ENCODE results near the gene STK36. TPM values are rescaled to one million over a fixed set of nuclear protein-coding genes. Genes with fewer than 3 reads are reported as not detected.
A peak's percentile ranks its signal among the peaks of the same experiment; 100 is the strongest.

Gene STK36
- total and polyA plus RNA-seq, 2 donors (not counting 3 experiments of a cell fraction or from before 2014, with no cell fraction given): 40.9 to 65.2 TPM

GRCh38 chr2:218659988-218660358, 11.9 kb upstream of the STK36 start:
- Histone ChIP-seq H3K27ac (ENCODE audit: insufficient read depth, low read depth, low read length) (no peak overlapping the region), H3K4me2 (ENCODE audit: insufficient read depth, low read length) (peak overlapping the region; percentile 73), H3K9me3 (replicated peaks; ENCODE audit: control insufficient read depth, insufficient read depth, low read length) (no peaks in the 10 kb centered on the region), H3K27me3 (ENCODE audit: control insufficient read depth in 2 of 2, insufficient read depth in 2 of 2, low read length in 2 of 2) (no peaks in the 10 kb centered on the region), H3K9ac (replicated peaks; ENCODE audit: extremely low read depth, insufficient read depth, low read length) (peak overlapping the region; percentile 56), H3K4me3 (replicated peaks in 1 of 3; ENCODE audit: insufficient read depth in 1 of 3, low read depth in 1 of 3, low read length in 3 of 3) (peak overlapping the region; percentile 74 to 95 (median 87)), H3K36me3 (ENCODE audit: control insufficient read depth in 2 of 2, extremely low read depth in 1 of 2, insufficient read depth in 2 of 2, low read length in 2 of 2) (peaks cover 24 to 35% of the 10 kb centered on the region in 2 experiments), H3K9me1 (replicated peaks; ENCODE audit: control insufficient read depth, extremely low read depth, insufficient read depth, low read length) (no peaks in the 10 kb centered on the region), H3K4me1 (ENCODE audit: control insufficient read depth, extremely low read depth, insufficient read depth, low read length) (peaks cover 9% of the 10 kb centered on the region), H4K20me1 (replicated peaks; ENCODE audit: control insufficient read depth, extremely low read depth, insufficient read depth, low read length) (no peaks in the 10 kb centered on the region), H2AFZ (ENCODE audit: low read depth, low read length) (peak overlapping the region; percentile 71), H3K79me2 (ENCODE audit: control insufficient read depth, insufficient read depth, low read length) (peaks cover 34% of the 10 kb centered on the region)
- POLR2A ChIA-PET: interaction anchor here (0.7 to 1.3 kb wide), 4 partner anchors 12 to 727 kb away, joined by 3 to 5 read pairs (median 4); partner anchors contain the start of genes DNPEP, PLCD4, RNF25 and STK36
- DNase-seq (ENCODE audit: low read depth, low spot score) (no peak), FAIRE-seq (no peak)
- CTCF ChIA-PET: interaction anchor here (0.6 to 4.8 kb wide), 17 partner anchors 9 to 728 kb away, joined by 3 to 99 read pairs (median 5); partner anchors contain the start of genes CYP27A1, DNPEP, PLCD4 and RNF25
- TF ChIP-seq EZH2 (IDR thresholded peaks at IDR 0.05; ENCODE audit: borderline replicate concordance, low read depth, low read length, severe bottlenecking): no peak
- TF ChIP-seq POLR2A (IDR thresholded peaks at IDR 0.05; ENCODE audit: low read depth, low read length): no peak
- TF ChIP-seq FOS (IDR thresholded peaks at IDR 0.05; ENCODE audit: borderline replicate concordance, insufficient read depth, low read length): no peak
- TF ChIP-seq CTCF (IDR thresholded peaks at IDR 0.05; ENCODE audit: extremely low read depth in 1 of 2, insufficient read depth in 1 of 2, low read depth in 1 of 2, low read length in 2 of 2): no peak
- no peak for TF ChIP-seq MAX (IDR thresholded peaks at IDR 0.05; ENCODE audit: insufficient read depth, insufficient read length)
- TF ChIP-seq GATA2 (IDR thresholded peaks at IDR 0.05; ENCODE audit: insufficient read depth, insufficient read length, low read depth, low read length): no peak
- TF ChIP-seq MYC (IDR thresholded peaks at IDR 0.05; ENCODE audit: low read depth, low read length): no peak
- no peak for TF ChIP-seq POLR2AphosphoS5 (IDR thresholded peaks at IDR 0.05; ENCODE audit: insufficient read depth, low read depth, low read length)
- no peak for TF ChIP-seq JUN (IDR thresholded peaks at IDR 0.05; ENCODE audit: borderline replicate concordance, insufficient read depth, insufficient read length, low read depth)
- intact Hi-C loops (cut with micrococcal nuclease) (loop anchor here (1.0 kb wide), 3 partner anchors 12 to 29 kb away; partner anchors contain the start of genes RNF25 and STK36), dilution Hi-C loops (cut with MboI; ENCODE audit: extremely low pct_ligation_motif_present, low sequenced_read_pairs) (no loop called here)
- BruUV-seq (replicated peaks): TSS peak; percentile 51
